Measurements from ENCODE around the gene PLPP7.
A peak's percentile ranks its signal among the peaks of the same experiment; 100 is the strongest.

PLPP7 gene

DNA sequence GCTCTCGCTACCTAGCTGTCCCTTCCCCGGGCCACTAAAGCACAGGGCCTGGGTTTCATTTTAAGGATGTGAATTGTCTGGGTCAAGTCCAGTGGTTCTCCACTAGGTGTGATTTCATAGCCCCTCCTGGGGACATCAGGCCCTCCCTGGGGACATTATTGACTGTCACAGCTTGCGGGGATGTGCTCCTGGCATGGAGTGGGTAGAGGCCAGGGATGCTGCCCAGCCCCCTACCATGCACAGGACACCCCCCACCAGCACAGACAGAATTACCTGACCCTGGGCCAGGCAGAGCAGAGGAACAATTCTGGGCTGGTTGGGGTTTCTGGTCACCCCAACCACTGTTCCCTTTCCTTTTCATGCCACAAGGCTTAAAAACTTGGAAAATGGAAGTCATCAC, 17.3 kb upstream of the PLPP7 start:
- Histone ChIP-seq H3K27me3 (ENCODE audit: control insufficient read depth, insufficient read depth, low read length) (peaks cover 4% of the 10 kb centered on the region), H3K36me3 (ENCODE audit: control insufficient read depth, insufficient read depth, low read length) (no peaks in the 10 kb centered on the region), H3K4me1 (ENCODE audit: control insufficient read depth, insufficient read depth, low read length) (no peaks in the 10 kb centered on the region), H3K27ac (ENCODE audit: low read depth, low read length) (no peak overlapping the region), H3K9ac (ENCODE audit: low read length) (no peak overlapping the region), H3K4me3 (ENCODE audit: low read length) (no peak overlapping the region)

DNA sequence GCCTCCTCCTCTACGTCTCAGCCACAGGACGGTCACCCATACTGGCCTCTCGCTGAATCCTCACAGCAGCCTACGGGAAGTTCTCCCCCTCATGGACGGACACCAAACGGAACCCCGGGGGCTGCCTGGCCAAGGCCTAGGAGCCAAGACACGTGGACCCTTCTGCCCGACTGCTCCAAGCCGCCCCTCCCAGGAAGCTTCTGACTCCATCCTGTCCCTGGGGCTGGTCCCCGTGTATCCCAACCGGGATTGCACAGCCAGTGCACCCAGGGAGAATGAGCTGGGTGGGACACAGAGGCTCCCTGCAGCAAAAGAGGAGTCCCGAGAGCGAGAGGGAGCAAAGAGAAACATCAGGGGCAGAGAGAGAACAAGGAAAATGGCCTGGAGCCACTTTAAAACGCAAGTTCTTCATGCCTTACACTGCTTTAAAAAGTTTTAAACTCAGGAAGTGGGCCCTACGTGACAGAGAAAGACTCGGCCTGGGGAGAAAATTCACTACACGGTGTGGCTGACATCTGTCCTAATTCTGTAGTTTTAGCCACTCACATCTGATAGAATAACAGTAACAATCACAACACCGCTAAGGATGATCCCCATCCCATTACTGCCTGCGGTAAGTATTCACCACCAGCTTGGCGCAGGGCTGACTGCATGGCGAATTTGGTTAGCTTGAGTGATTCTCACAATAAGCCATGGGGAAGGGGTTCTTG, 16.2 kb upstream of the PLPP7 start:
- Histone ChIP-seq H3K27me3 (ENCODE audit: control insufficient read depth, insufficient read depth, low read length) (peaks cover 4% of the 10 kb centered on the region), H3K4me3 (ENCODE audit: low read length) (peak overlapping the region; percentile 56), H3K4me1 (ENCODE audit: control insufficient read depth, insufficient read depth, low read length) (no peaks in the 10 kb centered on the region), H3K27ac (ENCODE audit: low read depth, low read length) (no peak overlapping the region), H3K36me3 (ENCODE audit: control insufficient read depth, insufficient read depth, low read length) (no peaks in the 10 kb centered on the region), H3K9ac (ENCODE audit: low read length) (no peak overlapping the region)

DNA sequence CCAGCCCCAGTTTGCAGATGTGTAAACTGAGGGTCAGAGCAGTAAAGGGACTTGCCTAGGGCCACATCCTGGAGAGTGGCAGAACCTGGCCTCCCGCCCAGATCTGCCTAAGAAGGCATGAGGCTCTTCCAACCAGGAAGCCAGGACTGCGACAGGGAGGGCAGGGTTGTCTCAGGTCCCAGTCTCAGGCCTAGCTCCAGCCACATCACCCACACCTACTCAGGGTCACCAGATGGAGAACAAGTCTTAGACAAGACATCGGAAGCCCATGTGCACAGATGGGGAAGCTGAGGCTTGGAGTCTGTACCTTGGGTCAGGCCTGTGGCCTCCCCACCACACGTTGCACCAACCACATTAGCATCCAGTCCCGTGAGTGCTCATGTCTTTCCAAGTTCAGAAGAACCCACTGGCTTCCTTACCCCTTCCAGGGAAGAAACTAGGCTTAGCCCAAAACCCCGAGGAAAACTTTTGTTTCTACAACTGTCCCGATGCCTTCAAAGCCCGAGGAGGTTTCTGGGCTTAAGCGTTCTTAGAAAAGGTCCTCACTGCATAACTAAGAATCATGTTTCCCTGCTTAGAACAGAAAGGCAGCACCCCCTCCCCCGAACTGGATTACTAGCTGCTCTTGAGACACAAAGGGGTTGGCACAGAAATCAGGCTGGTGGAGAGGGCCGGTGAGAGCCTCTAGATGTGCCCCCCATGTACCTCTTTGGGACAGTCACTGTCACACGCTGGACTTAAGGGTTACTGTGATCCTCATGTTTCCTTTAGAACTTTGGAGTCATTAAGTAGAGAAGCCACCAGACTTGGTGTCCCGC, 15.5 kb upstream of the PLPP7 start:
- Histone ChIP-seq H3K9ac (ENCODE audit: low read length) (peak overlapping the region; percentile 7), H3K27ac (ENCODE audit: low read depth, low read length) (no peak overlapping the region), H3K36me3 (ENCODE audit: control insufficient read depth, insufficient read depth, low read length) (no peaks in the 10 kb centered on the region), H3K4me1 (ENCODE audit: control insufficient read depth, insufficient read depth, low read length) (no peaks in the 10 kb centered on the region), H3K27me3 (ENCODE audit: control insufficient read depth, insufficient read depth, low read length) (peaks cover 4% of the 10 kb centered on the region), H3K4me3 (ENCODE audit: low read length) (peak overlapping the region; percentile 60)

DNA sequence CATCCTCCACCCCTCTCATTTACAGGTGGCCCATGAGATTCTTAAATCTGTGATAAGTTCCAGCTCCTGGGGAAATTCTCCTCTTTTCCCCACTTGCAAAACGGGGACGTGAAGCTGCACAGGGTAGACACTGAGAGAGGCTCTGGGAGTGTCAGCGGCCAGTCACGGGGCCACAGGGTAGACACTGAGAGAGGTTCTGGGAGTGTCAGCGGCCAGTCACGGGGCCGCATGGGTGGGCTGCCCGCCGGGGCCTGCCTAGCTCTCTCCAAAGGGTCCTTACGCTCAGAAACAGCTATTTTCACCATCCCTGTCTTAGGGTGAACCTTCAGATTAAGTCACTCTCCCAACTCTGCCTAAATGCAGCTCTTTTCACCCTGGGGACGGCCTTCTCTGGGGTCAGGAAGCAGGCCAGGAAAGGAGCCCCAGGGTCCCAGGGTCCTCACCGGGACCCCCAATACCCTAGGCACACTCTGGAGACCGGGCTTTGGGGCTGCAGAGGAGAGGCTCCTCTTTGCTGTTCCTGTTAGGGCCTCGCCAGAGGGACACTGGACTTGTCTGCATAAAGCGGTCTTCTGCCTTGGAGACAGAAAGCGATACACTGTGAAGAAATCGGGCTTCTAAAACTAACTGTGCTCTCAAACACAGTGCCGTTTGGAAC, 14.7 kb upstream of the PLPP7 start:
- Histone ChIP-seq H3K4me1 (ENCODE audit: control insufficient read depth, insufficient read depth, low read length) (no peaks in the 10 kb centered on the region), H3K36me3 (ENCODE audit: control insufficient read depth, insufficient read depth, low read length) (no peaks in the 10 kb centered on the region), H3K27me3 (ENCODE audit: control insufficient read depth, insufficient read depth, low read length) (peaks cover 4% of the 10 kb centered on the region), H3K27ac (ENCODE audit: low read depth, low read length) (no peak overlapping the region), H3K4me3 (ENCODE audit: low read length) (peak overlapping the region; percentile 60), H3K9ac (ENCODE audit: low read length) (no peak overlapping the region)

DNA sequence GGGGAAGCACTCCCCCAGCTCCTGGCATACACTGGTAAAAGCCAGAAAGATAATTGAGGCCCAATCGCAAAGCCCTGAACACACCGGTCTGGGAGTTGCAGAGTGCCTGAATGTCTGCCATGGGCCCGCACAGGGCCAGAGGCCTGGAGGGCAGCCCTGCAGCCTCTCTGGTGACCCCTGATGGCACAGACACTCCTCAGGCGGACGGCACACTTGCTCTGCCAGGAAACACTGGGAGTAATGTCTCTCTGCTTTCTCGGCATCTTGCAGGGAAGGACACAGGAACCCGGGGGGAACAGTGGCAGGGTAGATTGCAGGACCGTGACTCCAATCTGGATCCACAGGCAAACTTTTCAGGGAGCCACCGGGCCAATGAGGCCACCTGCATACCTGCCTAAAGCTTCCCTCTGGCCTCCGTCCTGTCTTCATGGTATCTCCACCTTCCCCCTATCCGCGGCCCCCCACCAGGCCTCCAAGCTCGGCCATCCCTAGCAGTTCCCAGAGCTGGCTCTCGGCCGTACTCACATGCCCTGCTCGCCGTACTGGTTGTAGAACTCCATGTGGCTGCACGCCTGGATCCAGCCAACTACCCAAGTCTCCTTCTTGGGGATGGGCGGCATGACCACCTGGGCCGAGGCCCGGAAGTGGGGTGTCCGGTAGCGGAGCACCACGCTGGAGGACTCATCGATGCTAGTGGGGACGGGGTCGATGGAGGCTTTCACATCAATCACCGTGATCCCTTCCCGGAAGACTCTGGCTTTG, 14.0 kb upstream of the PLPP7 start:
- Histone ChIP-seq H3K4me1 (ENCODE audit: control insufficient read depth, insufficient read depth, low read length) (no peaks in the 10 kb centered on the region), H3K9ac (ENCODE audit: low read length) (peak overlapping the region; percentile 14), H3K27ac (ENCODE audit: low read depth, low read length) (no peak overlapping the region), H3K27me3 (ENCODE audit: control insufficient read depth, insufficient read depth, low read length) (peaks cover 8% of the 10 kb centered on the region), H3K36me3 (ENCODE audit: control insufficient read depth, insufficient read depth, low read length) (no peaks in the 10 kb centered on the region), H3K4me3 (ENCODE audit: low read length) (peak overlapping the region; percentile 60)

DNA sequence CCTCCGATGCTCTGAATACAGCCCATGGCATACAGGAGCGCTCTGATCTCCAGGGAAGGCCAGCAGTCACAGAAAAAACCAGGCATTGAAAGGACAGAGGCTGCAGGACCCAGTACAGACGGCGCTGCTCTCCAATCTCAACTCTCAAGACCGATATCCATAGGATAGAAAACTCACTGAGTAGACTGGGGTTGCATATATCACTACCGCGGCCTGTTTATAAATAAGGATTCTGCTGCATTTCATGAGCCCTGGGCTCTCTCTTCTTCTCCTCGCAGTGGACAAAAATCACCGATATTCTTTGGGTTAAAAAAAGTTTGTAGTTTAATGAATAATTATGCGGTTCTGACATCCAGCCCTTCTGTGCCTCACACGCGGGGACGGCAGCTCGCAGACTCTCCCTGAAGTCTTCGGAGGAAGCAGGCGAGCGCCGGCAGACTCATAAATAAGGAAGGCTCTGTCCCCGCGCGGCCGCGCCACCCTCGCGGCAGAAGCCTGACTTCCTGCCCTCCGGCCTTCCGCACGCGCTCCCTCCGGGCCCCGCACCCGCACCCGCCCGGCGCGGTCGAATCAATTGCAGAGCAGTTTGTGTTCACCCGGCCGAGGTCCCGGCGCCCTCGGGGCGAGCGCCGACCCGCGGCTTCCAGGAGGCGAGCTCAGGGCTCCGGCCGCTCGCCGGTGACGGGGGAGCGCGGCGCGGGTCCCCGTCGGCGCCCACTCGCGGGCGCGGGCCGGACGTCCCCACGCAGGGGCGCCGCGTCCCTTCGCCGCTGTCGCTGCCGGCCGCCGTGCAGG, 13.2 kb upstream of the PLPP7 start, which contains the start of gene FAM78A:
Gene FAM78A (minus strand): TSS at position 417 of the 795 bp plus-strand sequence. CDS start 331 bp downstream, at position 86.
- Histone ChIP-seq H3K9ac (ENCODE audit: low read length) (peak within 1 kb of the TSS; percentile 36), H3K4me3 (ENCODE audit: low read length) (peak within 1 kb of the TSS; percentile 60), H3K27me3 (ENCODE audit: control insufficient read depth, insufficient read depth, low read length) (peaks cover 13% of the 10 kb centered on the region), H3K27ac (ENCODE audit: low read depth, low read length) (no peak within 1 kb of the TSS), H3K36me3 (ENCODE audit: control insufficient read depth, insufficient read depth, low read length) (no peaks in the 10 kb centered on the region), H3K4me1 (ENCODE audit: control insufficient read depth, insufficient read depth, low read length) (no peaks in the 10 kb centered on the region)

DNA sequence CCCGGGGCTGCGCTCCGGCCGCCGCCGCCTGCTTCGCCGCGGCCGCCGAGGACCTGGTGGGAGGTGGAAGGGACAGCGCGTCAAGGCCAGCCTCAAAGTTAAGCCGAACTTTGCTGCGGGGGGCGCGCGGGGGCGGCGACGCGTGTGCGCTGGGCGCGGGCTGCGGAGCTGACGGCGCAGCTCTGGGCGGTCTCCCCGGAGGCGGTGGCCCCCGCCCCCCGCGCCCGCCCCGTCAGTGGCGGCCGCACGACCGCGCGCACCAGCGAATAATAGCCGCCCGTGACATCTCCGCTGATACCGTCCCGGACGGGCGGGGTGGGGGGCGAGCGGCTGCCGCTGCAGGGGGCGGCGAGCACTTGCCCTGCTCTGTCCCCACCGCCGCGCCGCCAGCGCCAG, 12.6 kb upstream of the PLPP7 start:
- Histone ChIP-seq H3K4me3 (ENCODE audit: low read length) (peak overlapping the region; percentile 50), H3K27me3 (ENCODE audit: control insufficient read depth, insufficient read depth, low read length) (peaks cover 15% of the 10 kb centered on the region), H3K4me1 (ENCODE audit: control insufficient read depth, insufficient read depth, low read length) (no peaks in the 10 kb centered on the region), H3K36me3 (ENCODE audit: control insufficient read depth, insufficient read depth, low read length) (no peaks in the 10 kb centered on the region), H3K27ac (ENCODE audit: low read depth, low read length) (no peak overlapping the region), H3K9ac (ENCODE audit: low read length) (no peak overlapping the region)

DNA sequence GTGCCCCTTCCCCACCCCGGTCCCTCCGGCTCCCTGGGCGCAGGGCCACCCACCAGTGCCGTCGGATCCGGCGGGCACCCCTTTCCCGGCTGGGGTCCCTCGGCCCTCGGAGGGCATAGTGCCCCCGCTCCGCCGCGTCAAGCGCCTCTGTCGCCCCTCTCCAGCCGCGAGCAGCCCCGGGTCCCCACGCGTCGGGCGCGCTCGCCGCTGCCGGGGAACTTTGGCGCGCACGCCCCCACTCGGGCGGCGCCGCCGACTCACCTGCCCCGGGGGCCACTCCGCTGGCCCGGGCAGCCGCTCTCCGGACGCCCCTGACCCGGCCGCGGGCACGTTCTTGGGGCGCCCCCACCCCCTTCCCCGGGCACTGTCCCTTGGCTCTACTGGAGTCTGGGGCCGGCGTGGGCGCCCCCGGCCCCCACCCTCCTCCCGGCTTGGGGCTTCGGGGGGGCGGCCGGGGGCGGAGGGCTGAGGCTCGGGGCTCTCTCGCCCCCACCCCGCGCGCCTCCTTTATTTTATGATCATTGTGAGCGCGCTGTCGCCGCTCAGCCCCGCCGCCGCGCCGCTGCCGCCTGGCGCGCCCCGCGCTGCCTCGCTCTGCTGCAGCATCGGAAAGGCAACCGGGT, 12.1 kb upstream of the PLPP7 start:
- Histone ChIP-seq H3K4me1 (ENCODE audit: control insufficient read depth, insufficient read depth, low read length) (no peaks in the 10 kb centered on the region), H3K27me3 (ENCODE audit: control insufficient read depth, insufficient read depth, low read length) (peaks cover 20% of the 10 kb centered on the region), H3K27ac (ENCODE audit: low read depth, low read length) (no peak overlapping the region), H3K9ac (ENCODE audit: low read length) (no peak overlapping the region), H3K36me3 (ENCODE audit: control insufficient read depth, insufficient read depth, low read length) (no peaks in the 10 kb centered on the region), H3K4me3 (ENCODE audit: low read length) (peak overlapping the region; percentile 50)

DNA sequence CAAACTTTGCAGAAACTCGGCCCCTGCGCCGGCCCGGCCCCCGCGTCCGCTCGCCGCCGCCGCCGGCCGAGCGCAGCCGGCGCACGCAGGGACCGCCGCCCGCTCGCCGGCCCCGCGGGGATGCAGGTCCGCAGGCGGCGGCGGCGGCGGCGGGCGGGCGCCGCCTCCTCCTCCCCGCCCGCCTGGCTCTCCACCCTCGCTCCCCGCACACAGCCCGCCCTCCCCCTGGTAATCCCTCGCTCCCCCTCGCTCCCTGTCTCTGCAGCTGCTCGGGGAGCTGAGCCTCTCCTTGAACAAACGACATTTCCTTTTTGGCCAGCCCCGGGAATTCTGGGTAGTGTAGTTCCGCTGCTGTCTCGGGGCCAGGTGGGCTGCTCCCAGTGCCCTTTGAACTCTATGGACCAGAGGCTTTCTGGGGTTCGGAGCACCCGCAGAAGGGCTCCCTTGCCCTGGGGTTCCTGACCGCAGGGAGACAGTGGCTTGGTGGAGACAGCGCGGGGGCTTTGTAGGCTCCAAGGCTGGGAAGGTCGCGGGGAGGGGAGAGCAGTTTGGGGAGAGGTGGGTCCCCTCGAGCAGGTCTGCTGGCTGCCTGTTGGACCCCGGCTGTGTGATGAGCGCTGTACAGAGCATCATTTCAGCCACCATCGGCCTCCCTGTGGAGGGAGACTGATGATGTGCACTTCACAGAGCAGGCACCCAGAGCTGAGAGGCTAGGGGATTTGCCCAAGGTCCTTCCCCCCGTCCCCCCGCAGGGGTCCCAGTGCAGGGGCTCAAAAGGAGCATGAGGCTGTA, 11.4 kb upstream of the PLPP7 start:
- H3K4me1 ChIP-seq (ENCODE audit: control insufficient read depth, insufficient read depth, low read length), result no peaks in the 10 kb centered on the region
- no peaks in the 10 kb centered on the region for H3K36me3 ChIP-seq (ENCODE audit: control insufficient read depth, insufficient read depth, low read length)
- H3K27ac ChIP-seq (ENCODE audit: low read depth, low read length), result no peak overlapping the region
- peak overlapping the region; percentile 50 for H3K4me3 ChIP-seq (ENCODE audit: low read length)
- no peak overlapping the region for H3K9ac ChIP-seq (ENCODE audit: low read length)
- peaks cover 21% of the 10 kb centered on the region for H3K27me3 ChIP-seq (ENCODE audit: control insufficient read depth, insufficient read depth, low read length)

DNA sequence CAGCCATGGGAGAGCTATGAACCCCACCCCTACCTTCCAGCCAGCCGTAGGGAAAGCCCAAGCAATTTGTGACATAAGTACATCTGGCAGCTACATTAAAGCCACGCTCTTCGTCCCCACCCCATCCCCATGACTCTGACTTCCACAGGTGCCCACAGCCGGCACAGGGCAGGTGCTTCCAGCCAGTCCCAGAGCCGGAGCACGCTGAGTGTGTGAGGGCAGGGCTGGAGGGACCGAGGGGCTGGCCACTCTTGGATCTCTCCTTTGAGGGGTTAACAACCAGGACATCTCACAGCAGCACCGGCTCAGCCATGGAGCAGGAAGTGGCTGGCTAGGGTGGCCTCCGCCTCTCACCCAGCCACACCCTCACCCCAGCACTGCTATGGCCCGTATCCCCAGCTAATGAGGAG, 10.8 kb upstream of the PLPP7 start:
- Histone ChIP-seq H3K4me3 (ENCODE audit: low read length) (peak overlapping the region; percentile 2), H3K27me3 (ENCODE audit: control insufficient read depth, insufficient read depth, low read length) (peaks cover 21% of the 10 kb centered on the region), H3K36me3 (ENCODE audit: control insufficient read depth, insufficient read depth, low read length) (no peaks in the 10 kb centered on the region), H3K9ac (ENCODE audit: low read length) (no peak overlapping the region), H3K27ac (ENCODE audit: low read depth, low read length) (no peak overlapping the region), H3K4me1 (ENCODE audit: control insufficient read depth, insufficient read depth, low read length) (no peaks in the 10 kb centered on the region)

Measured in rectal smooth muscle tissue (tissue), 1 donor.